ENCODE data around the gene PIBF1. TPM values are rescaled to one million over a fixed set of nuclear protein-coding genes. Genes with fewer than 3 reads are reported as not detected.
"Not testable (repeated sequence)": the region's sequence is repeated elsewhere in the genome, so short reads cannot be mapped to it uniquely, and the experiment has no call there.

Gene PIBF1
- total RNA-seq, 1 donor from 2014 or later = 27.6 TPM

GRCh38 chr13:72911981-72912380 lies 130.0 kb downstream of the PIBF1 start:
- DNase-seq (ENCODE audit: low read depth) = no peak

GRCh38 chr13:72920097-72920496 lies 138.2 kb downstream of the PIBF1 start:
- DNase-seq (ENCODE audit: low read depth) = no peak

GRCh38 chr13:72931311-72931710 lies 149.4 kb downstream of the PIBF1 start:
- DNase-seq (ENCODE audit: low read depth) = no peak

GRCh38 chr13:72932250-72932649 lies 150.3 kb downstream of the PIBF1 start:
- no peak for DNase-seq (ENCODE audit: low read depth)

- not testable (repeated sequence) for DNase-seq (ENCODE audit: low read depth)
These were observed 164.3 kb downstream of the PIBF1 start for GRCh38 chr13:72946267-72946666.

- DNase-seq (ENCODE audit: low read depth) = peak; percentile 33
These were observed 170.7 kb downstream of the PIBF1 start for GRCh38 chr13:72952529-72953141.

GRCh38 chr13:72953391-72953965 lies 171.5 kb downstream of the PIBF1 start:
- DNase-seq (ENCODE audit: low read depth) = peak; percentile 12

GRCh38 chr13:72959643-72960042 lies 177.7 kb downstream of the PIBF1 start:
- DNase-seq (ENCODE audit: low read depth) = peak; percentile 20

- DNase-seq (ENCODE audit: low read depth) = no peak
These were observed 178.2 kb downstream of the PIBF1 start for GRCh38 chr13:72960114-72960513.

GRCh38 chr13:72960541-72960940 lies 178.6 kb downstream of the PIBF1 start:
- DNase-seq (ENCODE audit: low read depth) = peak; percentile 49

- DNase-seq (ENCODE audit: low read depth) = no peak
These were observed 181.8 kb downstream of the PIBF1 start for GRCh38 chr13:72963762-72964161.

GRCh38 chr13:72970301-72970880 lies 188.5 kb downstream of the PIBF1 start:
- DNase-seq (ENCODE audit: low read depth) = peak; percentile 58

GRCh38 chr13:72970956-72971355 lies 189.0 kb downstream of the PIBF1 start:
- peak; percentile 22 for DNase-seq (ENCODE audit: low read depth)

- DNase-seq (ENCODE audit: low read depth) = no peak
These were observed 191.3 kb downstream of the PIBF1 start for GRCh38 chr13:72973234-72973633.

GRCh38 chr13:72983085-72983768 lies 201.3 kb downstream of the PIBF1 start:
- peak; percentile 96 for DNase-seq (ENCODE audit: low read depth)

GRCh38 chr13:72985610-72986009 lies 203.7 kb downstream of the PIBF1 start:
- DNase-seq (ENCODE audit: low read depth) = peak; percentile 26

- DNase-seq (ENCODE audit: low read depth) = peak; percentile 8
These were observed 204.3 kb downstream of the PIBF1 start for GRCh38 chr13:72986197-72986596.

- no peak for DNase-seq (ENCODE audit: low read depth)
These were observed 209.0 kb downstream of the PIBF1 start for GRCh38 chr13:72990953-72991352.

- no peak for DNase-seq (ENCODE audit: low read depth)
These were observed 216.1 kb downstream of the PIBF1 start for GRCh38 chr13:72998012-72998411.

- peak; percentile 54 for DNase-seq (ENCODE audit: low read depth)
These were observed 218.2 kb downstream of the PIBF1 start for GRCh38 chr13:73000027-73000674.

GRCh38 chr13:73001971-73002370 lies 220.0 kb downstream of the PIBF1 start:
- DNase-seq (ENCODE audit: low read depth) = peak; percentile 11

GRCh38 chr13:73011751-73012150 lies 229.8 kb downstream of the PIBF1 start:
- no peak for DNase-seq (ENCODE audit: low read depth)

All from renal cortical epithelial cell (primary cell).